Germinal center (tissue), 1 donor: ENCODE measurements around the gene CISTR.
A peak's percentile ranks its signal among the peaks of the same experiment; 100 is the strongest.
"Not testable (repeated sequence)": the region's sequence is repeated elsewhere in the genome, so short reads cannot be mapped to it uniquely, and the experiment has no call there.

Source experiments
- DNase-seq: peaks from one replicate; pipeline ENCODE4 v3.0.0; 2012; ENCODE audit warnings: mixed read lengths, low spot score

The CISTR gene

GRCh38 chr12:53762793-53763192, 11.0 kb upstream of the CISTR start:
- DNase-seq = not testable (repeated sequence)

GRCh38 chr12:53761306-53761705, 9.5 kb upstream of the CISTR start:
- DNase-seq = no peak

- no peak for DNase-seq
Observed at GRCh38 chr12:53759261-53759660, 7.5 kb upstream of the CISTR start.

GRCh38 chr12:53758730-53759103, 6.9 kb upstream of the CISTR start:
- no peak for DNase-seq

GRCh38 chr12:53758081-53758729, 6.4 kb upstream of the CISTR start:
- no peak for DNase-seq

GRCh38 chr12:53757101-53757770, 5.5 kb upstream of the CISTR start:
- peak; percentile 84 for DNase-seq

- DNase-seq = no peak
Observed at GRCh38 chr12:53756300-53757100, 4.7 kb upstream of the CISTR start.

GRCh38 chr12:53755893-53756292, 4.1 kb upstream of the CISTR start:
- no peak for DNase-seq

- no peak for DNase-seq
Observed at GRCh38 chr12:53755451-53755891, 3.7 kb upstream of the CISTR start.

- DNase-seq = no peak
Observed at GRCh38 chr12:53754633-53755264, 3.0 kb upstream of the CISTR start.

GRCh38 chr12:53754188-53754585, 2.4 kb upstream of the CISTR start:
- peak; percentile 60 for DNase-seq

- DNase-seq = no peak
Observed at GRCh38 chr12:53752621-53753020, 842 bp upstream of the CISTR start.

GRCh38 chr12:53752192-53752601, 418 bp upstream of the CISTR start:
- no peak for DNase-seq

GRCh38 chr12:53750812-53751335, 905 bp downstream of the CISTR start:
- DNase-seq = peak; percentile 54

GRCh38 chr12:53749986-53750811, 1.6 kb downstream of the CISTR start:
- no peak for DNase-seq

GRCh38 chr12:53748072-53748840, 3.5 kb downstream of the CISTR start:
- no peak for DNase-seq

- no peak for DNase-seq
Observed at GRCh38 chr12:53747095-53747494, 4.7 kb downstream of the CISTR start.

- peak; percentile 84 for DNase-seq
Observed at GRCh38 chr12:53746592-53747092, 5.1 kb downstream of the CISTR start.

GRCh38 chr12:53744751-53745150, 7.0 kb downstream of the CISTR start:
- no peak for DNase-seq

GRCh38 chr12:53744130-53744441, 7.7 kb downstream of the CISTR start:
- no peak for DNase-seq
